Suppressor macrophage treated with lipopolysaccharide for 4 hours (primary cell): ENCODE results near the gene MRPL23.

Experiments
- DNase-seq: peaks from one replicate; pipeline ENCODE4 v3.0.0-alpha.2; 2020

Gene MRPL23

DNA sequence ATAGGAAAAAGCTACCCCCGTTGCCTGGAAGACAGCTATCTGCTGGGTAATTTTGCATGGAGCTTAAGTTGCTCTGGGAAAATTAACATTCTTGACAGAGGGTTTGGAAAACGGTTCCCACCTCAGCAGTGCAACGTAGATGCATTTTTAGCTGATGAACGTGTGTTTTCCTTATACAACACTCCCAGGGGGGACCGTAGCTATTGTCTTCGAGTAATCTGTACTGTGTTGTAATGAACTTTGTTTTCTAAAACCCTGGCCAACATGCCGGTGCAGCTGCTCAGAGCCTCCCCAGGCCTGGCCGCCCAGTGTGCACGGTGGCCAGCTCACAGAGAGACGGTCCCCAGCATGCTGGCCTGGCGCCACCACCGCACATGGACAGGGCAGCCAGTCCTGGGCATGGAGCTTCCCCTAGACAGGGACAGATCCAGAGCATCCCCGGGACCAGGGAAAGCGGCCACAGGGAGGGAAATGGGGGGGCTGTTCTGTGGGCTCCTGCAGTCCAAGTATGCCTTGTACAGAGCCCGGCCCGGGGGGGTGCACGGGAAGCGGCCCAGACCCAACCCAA, 25.5 kb upstream of the MRPL23 start:
- no peak for DNase-seq

DNA sequence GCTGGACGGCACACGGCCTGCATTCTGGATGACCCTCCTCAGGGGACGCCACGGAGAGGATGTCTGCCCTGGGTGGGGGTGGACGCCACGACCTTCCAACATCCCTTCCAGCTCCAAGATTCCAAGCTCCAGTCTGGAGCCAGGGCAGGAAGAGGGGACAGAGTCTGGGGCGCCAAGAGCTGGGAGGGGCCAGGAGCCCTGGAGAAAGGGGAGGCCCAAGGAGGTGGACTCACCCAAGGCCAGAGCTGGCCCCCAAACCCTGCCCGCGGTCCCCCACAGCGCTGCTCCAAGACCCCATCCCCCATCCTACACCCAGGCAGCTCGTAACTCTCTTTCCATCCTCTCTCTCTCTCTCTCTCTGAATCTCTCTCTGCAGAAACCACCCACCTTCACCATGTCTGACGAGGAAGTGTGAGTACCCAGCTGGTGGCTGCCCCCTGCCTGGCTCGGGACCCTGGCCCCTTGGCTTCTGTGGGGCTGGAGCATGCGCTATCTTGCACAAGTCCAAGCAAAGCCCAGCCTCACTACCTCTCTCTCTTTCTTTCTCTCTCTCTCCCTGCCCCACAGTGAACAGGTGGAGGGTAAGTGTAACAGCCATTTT, 24.6 kb upstream of the MRPL23 start:
- no peak for DNase-seq

DNA sequence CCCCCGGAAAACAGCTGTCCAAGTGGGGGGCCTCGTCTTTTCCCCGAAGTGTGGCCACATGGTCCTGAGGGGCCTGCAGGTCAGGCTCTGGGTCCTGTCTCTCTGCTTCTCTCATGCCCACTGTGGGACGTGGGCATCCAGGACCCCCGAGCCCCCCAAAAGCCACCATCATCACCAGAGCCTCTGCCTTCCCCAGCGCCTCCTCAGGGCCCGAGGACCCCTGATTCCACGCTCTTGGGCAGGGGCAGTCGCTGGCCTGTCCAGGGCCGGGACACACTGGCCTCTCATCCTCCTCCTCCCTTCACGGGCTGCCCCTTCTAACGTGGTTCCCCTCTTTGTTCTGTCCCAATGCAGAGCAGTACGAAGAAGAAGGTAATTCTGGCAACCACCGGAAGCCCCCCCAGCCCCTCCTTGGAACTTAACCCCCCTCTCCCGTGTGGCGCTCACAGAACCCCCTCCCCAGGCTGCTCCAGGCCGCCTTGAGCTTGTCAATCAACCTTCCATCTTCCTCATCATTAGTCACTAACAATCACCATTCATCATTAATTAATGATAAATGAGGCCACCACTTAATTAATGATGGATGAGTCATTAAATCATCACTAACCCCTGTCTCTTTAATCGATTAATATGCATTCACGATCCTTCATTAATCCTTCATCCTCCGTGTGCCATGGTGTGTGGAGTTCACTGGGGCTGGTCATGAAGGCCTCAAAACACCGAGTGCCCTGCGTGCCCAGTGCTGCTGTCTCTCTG, 23.8 kb upstream of the MRPL23 start:
- no peak for DNase-seq

GRCh38 chr11:1924181-1924580, 23.0 kb upstream of the MRPL23 start:
- DNase-seq, result no peak

- no peak for DNase-seq
Measured at GRCh38 chr11:1924646-1925372, 22.3 kb upstream of the MRPL23 start.

- no peak for DNase-seq
Measured at GRCh38 chr11:1925373-1926155, 21.6 kb upstream of the MRPL23 start.

GRCh38 chr11:1926156-1927025, 20.7 kb upstream of the MRPL23 start:
- peak; percentile 28 for DNase-seq

DNA sequence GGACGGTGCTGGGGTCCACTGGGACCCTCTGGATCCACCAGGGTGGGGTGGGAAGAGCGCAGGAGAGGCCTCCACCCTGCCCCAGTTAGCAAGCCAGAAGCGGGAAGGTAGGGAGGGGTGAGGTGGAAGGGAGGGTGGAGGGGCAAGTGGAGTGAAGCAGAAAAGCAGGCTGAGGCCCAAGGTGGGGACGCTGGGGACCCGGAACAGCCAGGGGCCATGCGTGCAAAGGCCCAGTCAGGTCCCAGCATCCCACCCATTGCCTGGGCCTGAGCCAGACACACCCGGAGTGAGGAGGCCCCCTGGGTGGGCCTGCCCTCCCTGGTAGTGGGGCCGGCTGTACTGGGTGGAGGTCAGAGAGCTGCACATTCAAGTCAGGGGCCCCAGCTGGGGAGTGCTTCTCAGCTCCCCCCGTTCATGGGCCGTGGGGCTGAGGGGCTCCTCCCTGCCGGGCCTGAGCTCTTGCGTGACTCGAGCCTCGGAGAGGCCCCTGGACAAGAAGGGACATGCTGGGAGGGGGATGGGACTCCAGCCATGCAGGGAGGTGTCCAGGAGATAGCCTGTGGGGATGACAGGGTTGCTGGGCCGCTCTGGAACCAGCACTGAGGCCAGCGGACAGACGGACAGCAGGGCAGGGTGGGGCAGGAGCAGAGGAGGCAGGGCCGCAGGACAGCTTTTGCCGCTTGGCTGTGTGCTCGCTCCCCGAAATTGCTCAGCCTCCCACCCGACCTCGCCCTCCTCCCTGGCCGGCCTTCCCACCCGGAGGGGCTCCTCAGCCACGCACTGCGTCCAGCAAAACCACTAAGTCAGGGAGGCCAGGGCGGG, 19.9 kb upstream of the MRPL23 start:
- no peak for DNase-seq

DNA sequence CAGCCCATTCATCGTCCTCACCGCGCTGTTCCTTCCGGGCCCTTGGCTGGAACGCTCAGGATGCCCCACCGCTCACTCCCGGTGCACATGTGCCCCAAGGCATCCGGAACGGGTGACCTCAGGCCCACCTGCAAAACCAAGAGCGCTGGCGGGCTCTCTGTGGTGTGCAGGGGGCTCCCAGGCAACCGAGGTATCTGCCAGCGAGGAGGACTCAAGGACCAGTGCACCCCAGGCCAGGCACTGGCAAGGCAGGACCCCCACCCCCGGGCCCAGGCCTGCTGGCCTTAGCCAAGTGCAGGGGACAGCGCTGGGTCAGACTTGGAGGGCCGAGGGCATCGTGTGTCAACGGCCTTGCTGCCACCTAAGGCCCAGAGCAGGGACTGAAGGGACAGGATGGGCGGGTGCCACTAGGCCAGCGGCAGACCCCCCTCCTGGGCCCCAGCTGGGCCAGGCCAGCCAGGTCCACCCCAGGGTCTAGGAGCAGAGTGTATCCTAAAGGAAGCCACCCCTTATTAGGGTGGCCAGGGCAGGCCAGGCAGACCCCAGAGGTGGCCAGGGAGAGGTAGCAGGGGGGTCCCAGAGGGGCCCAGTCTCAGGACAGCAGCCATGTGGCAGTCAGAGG, 19.2 kb upstream of the MRPL23 start:
- DNase-seq, result no peak

DNA sequence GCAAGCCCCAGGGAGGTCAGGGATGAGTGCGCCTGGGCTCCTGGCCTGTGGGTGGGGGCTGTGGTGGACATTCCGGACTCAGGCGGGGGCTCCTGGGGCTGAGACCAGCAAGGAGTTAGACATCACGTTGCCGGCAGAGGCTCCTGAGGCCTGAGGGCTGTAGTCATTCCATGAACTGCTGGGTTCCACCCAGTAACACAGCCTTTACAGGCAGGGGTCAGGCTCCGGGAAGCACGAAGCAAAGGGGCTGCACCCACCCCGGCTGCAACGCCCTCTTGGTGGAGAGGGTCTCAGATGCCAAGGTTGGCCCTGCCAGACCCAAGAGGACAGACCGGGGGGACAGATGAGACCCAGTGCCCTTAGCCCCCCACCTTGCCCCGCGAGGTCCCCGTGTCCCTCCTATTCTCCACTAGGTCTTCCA, 18.7 kb upstream of the MRPL23 start:
- DNase-seq, result no peak

GRCh38 chr11:1928891-1929541, 18.1 kb upstream of the MRPL23 start:
- DNase-seq, result no peak

DNA sequence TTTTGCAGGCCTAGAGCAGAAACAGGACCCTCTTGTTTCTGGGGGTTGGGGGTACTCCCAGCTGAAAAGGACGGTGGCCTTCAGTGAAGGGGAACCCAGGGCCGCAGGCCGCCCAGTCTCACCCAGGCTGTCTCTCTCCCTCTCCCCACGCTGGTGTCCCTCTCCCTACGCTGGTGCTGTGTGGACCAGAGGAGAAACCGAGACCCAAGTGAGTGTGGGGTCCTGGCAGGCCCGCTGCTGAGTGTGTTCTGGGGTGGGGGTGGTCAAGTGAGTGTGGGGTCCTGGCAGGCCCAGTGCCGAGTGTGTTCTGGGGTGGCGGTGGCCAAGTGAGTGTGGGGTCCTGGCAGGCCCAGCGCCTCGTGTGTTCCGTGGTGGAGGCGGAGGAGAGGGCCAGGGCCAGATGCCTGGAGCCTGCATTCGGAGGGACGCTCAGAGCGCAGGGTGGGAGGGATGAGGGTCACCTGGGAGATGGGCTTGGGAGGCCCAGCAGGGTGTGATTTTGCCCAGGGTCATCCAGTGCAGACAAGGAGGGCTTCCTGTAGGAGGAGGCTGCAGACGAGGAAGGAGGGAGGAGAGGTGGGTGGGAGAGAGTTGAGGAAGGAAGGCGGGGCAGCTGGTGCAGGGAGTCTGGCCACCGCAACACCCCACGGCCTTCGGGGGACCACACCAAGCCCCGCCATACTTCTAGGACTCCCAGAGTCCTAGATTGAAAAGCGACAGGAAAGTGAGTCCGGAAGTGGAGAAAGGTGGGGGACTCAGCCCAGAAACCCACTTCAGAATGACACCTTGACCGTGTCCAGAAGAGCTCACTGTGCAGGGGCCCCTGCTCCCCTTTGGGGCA, 17.3 kb upstream of the MRPL23 start:
- no peak for DNase-seq

GRCh38 chr11:1930462-1930830, 16.7 kb upstream of the MRPL23 start:
- DNase-seq, result no peak

GRCh38 chr11:1931341-1932104, 15.6 kb upstream of the MRPL23 start:
- peak; percentile 22 for DNase-seq

DNA sequence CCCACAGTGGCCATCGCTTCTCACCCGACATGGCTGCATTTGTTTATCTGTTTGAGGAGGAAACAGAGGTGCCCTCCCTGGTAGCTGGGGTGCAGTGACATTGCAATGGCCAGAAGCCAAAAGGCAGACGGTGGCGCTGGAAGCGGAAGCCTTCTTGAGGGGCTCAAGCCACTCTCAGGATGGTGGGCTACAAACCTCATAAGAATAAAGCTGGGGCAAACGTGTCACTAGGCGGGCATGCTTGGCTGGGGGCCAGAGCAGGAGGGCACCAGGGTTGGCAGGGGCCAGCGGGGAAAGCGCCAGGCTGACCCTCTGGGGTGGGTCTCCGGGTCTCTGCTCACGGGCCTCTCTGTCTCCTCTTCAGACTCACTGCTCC, 15.0 kb upstream of the MRPL23 start:
- DNase-seq, result no peak

DNA sequence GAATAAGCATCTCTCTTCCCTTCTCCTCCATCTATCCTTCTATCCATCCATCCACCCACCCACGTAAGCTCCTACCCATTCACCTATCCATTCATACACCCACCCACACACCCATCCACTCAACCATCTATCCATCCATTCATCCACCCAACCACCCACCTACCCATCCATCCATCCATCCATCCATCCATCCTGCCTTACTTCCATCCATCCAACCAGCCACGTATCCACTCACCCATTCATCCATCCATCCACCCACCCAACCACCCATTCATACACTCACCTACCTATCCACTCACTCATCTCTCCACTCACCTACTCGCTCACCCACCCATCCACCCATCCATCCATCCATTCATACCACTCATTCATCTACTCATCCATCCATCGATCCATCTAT, 14.5 kb upstream of the MRPL23 start:
- no peak for DNase-seq

GRCh38 chr11:1933416-1934334, 13.5 kb upstream of the MRPL23 start:
- DNase-seq, result no peak
